Tongue (tissue), 2 donors: ENCODE results near the gene SH3RF2. TPM values are rescaled to one million over a fixed set of nuclear protein-coding genes. Genes with fewer than 3 reads are reported as not detected.

Source experiments
- DNase-seq: peaks from one replicate; pipeline ENCODE4 v3.0.0-alpha.2; 2015
- total RNA-seq: library from RNA; depleted of rRNA; stranded (reverse); fragments of >200 nt; gene quantifications from one replicate; pipeline ENCODE4 v1.2.3, GENCODE V29; 2014

Gene SH3RF2
- total RNA-seq, 1 donor from 2014 or later: 14.3 TPM

GRCh38 chr5:146048994-146049703 lies 112.8 kb downstream of the SH3RF2 start:
- peak; percentile 88 for DNase-seq

- DNase-seq: no peak
These were observed 113.3 kb downstream of the SH3RF2 start for GRCh38 chr5:146049704-146050026.

DNA sequence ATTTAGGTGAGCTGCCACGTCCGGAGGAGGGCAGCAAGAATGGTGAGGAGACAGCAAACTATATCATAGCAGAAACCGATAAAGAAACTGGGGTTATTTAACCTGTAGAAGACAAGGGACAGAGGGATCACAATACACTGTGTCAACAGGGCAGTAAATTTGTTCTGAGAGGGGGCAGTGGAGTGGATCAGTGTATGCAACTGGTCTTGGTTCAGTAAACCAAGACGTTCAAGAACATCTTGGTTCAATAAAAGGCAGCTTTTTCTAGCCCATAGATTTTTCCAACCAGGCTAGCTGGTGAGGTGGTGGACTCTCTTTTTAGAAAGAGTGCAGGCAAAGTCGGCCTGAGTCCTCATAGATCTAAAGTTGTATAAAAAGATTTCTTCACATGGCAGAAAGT lies 113.7 kb downstream of the SH3RF2 start:
- DNase-seq: no peak

- DNase-seq: no peak
These were observed 115.3 kb downstream of the SH3RF2 start for GRCh38 chr5:146051678-146052077.

- no peak for DNase-seq
These were observed 116.4 kb downstream of the SH3RF2 start for GRCh38 chr5:146052780-146053179.

DNA sequence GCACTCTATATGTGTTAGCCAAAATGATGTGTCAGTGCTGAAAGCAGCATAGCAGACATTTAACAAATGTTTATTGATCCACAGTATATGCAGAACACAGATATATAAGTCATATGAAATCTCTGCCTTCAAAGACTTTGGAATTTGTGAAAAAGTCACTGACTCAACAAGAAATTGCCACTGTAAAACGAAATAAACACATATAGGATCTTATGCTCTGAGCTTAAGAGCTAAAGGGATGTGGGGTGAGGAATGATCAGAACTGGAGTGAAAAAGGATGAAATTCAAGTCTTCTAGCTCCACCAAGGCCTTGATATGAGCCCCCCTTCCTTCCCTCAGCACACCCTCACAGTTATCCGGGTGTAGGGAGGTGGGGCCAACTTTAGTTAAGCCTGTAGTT lies 119.1 kb downstream of the SH3RF2 start:
- DNase-seq: no peak

DNA sequence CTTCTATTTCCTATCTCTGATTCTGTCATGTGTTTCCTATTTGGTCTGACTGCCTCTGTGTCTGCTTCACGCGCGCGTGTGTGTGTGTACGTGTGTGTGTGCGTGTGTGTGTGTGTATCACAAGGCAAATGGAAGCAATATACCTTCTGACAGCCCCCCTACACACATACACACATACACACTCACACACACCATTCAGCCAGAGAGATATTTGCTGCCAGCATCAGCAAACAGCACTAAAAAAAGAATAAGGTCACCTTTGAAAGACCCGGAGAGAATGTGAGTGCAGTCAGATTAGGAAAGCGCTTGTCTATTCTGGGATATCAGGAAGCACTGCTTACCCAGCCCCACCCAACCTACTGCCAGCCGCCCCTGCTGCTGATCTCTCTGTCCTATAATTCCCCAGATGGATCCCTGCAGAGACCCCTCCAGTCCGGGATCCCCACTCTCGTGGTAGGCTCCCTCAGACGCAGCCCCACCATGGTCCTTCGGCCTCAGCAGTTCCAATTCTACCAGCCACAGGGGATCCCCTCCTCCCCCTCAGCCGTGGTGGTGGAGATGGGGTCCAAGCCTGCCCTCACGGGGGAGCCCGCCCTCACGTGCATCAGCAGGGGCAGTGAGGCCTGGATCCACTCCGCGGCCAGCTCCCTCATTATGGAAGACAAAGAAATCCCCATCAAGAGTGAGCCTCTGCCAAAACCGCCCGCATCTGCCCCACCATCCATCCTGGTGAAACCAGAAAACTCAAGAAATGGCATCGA lies 123.3 kb downstream of the SH3RF2 start:
- peak; percentile 26 for DNase-seq

DNA sequence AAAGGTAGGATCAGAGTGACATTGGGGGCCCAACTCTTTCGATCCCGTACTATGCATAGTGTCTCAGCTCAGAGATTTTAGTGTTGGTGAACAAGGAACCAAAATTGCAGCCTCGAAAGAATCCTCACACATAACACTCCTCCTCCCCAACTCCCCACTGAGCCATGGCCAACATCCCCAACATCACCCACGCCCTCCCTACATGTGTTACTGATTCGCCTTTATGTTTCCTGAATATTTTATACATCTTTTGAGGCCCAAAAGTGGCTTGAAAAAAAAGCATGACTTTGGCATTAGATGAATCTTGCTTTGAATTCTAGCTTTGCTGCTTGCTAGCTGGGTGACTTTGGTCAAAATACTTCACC lies 123.8 kb downstream of the SH3RF2 start:
- DNase-seq: no peak

GRCh38 chr5:146066968-146067367 lies 130.6 kb downstream of the SH3RF2 start:
- DNase-seq: no peak

GRCh38 chr5:146068206-146068605 lies 131.8 kb downstream of the SH3RF2 start:
- peak; percentile 95 for DNase-seq

GRCh38 chr5:146068977-146069779 lies 132.8 kb downstream of the SH3RF2 start:
- no peak for DNase-seq

DNA sequence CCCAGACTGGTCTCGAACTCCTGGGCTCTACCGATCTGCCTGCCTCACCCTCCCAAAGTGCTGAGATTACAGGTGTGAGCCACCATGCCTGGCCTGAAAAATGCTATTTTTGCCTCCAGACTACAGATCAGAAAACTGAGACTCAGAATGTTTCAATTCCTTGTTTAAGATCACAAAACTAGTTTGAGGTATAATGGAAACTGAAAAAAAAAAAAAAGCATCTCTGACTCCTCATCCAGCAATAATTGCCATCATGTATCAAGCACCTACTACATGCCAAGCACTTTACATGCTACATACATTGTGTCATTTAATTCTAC lies 133.4 kb downstream of the SH3RF2 start:
- no peak for DNase-seq

- DNase-seq: no peak
These were observed 134.4 kb downstream of the SH3RF2 start for GRCh38 chr5:146070746-146071145.

DNA sequence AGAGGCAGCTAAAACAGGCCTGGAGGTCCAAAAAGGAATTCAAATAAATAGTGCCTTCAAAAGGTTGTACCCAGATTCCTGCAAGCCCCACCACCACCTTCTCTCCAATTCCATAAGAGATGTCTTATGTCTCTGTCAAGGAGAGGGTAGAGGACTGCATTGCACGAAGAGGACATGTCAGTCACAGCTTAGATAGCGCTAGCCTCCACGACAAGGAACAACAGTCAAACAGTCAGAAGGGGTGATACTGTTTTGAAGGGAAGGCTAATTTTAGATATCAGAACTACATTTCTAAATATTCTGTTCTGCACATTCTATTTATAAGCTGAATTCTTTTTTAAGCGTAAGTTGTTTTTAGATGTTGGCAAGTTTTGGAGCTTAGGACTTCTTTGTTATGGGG lies 134.8 kb downstream of the SH3RF2 start:
- no peak for DNase-seq

GRCh38 chr5:146072595-146072994 lies 136.2 kb downstream of the SH3RF2 start:
- DNase-seq: no peak

GRCh38 chr5:146073239-146073900 lies 137.0 kb downstream of the SH3RF2 start:
- DNase-seq: no peak

GRCh38 chr5:146076028-146076427 lies 139.7 kb downstream of the SH3RF2 start:
- no peak for DNase-seq

DNA sequence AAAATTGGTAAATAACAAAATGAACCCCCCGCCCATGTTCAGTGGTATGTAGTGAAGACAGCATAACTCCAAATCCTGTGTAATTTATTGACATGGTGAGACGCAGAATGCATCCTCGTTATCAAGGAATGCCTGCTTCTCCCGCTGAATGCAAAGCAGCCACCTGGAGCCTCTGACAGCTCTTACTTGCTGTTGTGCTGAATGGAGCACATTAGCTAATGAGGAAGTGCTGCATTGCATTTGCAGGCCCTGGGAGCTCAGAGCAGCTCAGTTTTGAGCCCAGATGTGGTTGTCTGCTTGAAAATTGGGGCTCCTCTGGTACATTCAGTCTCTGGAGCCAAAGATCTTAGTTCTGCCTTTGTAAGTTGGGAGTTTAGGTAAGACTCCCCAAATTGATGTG lies 140.1 kb downstream of the SH3RF2 start:
- DNase-seq: no peak

DNA sequence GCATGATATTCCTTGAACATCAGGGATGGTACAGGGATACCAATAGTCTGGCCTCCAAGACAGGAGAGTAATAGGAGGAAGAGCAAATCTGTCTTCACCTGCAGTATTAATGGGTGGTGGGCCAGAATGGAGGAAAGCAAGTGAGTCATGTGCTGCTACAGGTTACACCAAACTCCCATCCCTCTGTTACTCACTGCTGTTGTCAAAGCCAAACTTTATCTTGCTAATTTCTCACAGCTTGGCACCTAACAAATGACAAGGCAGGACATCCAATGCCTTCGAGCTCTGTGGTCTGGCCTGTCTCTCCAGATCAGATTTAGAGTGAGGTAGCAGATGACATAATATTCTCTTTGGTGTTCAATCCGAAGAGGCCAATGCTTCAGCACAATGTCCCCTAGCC lies 142.2 kb downstream of the SH3RF2 start:
- DNase-seq: no peak

DNA sequence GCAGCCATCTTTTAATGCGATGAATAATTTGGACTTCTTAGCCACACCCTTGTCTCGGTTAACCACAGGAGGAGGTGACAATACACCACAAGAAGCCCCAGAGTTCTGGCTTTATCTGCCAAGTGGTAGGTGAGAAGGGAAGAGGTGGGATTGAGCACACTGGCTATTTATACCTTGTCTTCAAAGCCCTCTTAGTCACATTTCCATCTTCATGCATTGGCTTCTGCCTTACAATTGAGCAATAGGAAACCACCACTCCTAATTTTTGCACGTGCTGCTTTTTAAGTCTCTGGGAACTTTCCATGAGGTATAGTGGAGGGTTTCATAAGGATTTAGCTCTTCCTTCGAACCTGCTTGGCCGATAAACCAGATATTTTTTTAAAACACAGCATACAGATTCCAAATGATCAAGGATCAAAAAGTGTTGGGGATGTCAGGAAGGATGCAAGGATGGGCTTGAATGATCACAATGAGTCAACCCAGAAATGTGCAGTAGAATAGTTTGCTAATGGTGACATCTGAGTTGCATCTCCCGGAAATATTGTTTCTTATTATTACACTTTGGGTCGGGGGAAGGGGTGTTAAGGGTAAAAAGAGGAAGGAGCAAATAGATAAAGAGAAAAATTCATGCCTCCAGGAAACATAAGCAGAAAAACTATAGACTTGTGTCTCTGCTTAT lies 143.5 kb downstream of the SH3RF2 start:
- DNase-seq: no peak

GRCh38 chr5:146081556-146081955 lies 145.2 kb downstream of the SH3RF2 start:
- DNase-seq: peak; percentile 78

DNA sequence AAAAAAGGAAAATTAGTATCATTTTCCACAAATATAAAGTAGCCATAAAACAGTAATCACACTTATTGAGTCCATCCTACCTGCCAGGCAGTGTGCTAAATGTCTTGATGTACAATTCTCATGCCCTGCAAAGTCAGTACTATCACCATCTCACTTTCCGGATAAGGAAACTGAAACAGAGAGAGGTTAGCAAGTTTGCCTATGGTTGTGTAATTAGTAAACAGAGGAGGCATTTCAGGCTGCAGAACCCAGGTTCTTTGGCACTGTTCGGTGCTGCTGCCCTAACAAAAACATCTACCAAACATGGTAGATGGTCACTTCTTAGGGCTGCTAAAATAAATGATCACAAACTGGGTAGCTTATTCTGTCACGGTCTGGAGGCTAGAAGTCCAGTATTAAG lies 146.4 kb downstream of the SH3RF2 start:
- DNase-seq: no peak
